OCI-M1 (cell line): Measurements from ENCODE around the gene KCNQ1.

Source experiments
- DNase-seq: peaks from one replicate; lab custom pipeline; 2025; lab: John Stamatoyannopoulos, UW

The KCNQ1 gene

DNA sequence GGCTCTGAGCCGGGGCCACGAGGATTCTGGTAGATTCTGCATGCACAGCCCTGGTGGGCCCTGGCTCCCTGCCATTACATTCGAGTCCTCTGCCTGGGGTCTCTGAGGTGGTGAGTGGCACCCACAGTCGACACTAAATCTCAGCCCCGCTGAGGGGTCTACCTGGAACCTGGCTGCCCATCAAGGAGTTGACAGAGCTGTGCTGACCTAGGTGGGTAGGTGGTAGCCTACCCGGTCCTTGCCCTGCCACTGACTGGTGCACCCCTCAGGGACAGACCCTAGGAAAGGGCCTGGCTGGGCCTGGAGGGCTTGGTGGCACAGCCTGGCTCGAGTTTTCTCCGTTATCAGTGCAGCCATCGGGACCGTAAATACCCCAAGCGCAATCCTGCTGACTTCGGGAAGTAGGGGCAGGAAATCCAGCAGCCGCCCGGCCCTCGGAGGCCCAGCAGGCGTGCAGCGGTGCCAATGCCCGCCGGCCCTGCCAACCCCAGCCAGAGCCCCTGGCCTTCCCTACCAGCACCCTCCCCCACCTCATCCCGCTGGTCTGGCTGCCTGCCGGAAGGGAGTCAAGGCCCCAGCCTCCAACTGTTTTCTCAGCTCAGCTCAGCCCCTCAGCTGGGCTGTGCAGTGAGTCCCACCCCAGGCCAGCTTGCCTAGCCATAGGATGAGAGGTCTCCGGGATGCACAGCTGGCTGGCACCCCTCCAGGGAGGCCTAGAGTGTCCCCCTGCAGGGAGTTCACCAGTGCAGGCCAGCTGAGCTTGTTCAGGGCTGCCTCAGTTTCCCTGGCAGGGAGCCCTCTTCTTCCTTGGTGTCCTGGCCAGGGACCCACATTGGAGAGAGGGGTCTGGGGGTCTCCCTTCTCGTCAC is 335.4 kb downstream of the KCNQ1 start:
- no peak for DNase-seq

DNA sequence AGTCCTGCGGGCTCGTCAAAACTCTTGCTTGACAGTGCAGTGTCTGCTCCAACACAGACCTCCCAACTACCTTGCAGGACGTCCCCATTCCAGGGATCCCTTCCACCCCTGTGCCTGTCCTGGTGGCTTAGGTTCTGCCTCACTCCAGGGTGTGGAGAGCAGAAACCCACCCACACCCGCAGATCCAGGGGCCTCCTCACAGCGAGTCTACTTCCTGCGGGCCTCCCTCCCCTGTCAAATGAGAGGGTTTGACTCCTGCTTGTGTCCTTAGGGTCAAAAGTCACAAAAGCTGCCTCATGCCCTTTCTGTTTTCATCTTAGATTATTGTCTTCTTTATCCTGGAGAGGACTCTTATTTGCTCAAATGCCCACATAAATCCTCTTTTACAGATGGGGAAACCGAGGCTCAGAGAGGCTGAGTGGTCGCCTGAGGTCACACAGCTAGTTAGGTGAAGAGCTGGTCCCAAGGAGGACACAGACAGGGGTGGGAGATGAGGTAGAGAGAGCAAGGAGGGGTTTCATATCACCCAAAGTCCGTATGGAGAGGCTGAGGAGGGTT is 336.1 kb downstream of the KCNQ1 start:
- DNase-seq: no peak

DNA sequence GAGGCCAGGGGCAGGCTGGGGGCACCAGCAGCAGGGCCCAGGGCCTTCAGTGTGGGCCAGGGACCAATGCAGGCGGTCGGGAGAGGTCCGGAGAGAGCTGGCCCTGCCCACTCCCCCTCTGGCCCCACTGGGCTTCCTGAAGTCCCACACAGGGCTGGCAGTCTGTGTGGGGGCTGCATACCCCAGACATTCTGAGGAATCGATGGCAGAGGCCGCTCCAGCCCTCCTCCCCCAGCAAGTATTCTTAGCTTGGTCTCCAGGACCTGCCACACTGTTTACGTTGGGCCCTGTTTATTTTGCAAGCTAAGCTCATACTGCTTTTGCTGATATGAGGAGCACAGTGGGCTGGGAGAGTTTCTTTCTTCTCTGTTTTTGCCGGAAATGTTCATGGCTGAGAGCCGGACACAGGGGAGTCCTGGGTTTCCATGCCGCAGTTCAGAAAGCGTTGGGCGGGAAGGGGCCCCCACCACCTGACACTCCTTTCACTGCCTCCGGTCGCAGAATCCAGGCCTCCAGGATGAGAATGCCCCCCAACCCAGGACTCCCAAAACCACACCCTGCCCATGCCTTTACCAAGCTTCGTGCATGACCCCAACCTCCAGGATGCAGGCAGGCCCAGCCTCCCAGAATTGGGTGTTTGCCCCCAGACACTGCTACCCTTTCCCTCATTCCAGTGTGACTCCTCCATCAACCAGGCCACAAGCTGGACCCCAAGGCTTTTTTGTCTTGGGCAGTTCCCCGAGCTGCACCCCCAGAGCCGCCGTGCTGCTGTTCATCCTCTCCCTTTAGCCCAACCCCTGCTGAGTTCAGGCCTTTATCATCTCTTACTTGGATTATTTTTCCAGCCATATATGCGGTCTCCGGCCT is 336.8 kb downstream of the KCNQ1 start:
- no peak for DNase-seq

DNA sequence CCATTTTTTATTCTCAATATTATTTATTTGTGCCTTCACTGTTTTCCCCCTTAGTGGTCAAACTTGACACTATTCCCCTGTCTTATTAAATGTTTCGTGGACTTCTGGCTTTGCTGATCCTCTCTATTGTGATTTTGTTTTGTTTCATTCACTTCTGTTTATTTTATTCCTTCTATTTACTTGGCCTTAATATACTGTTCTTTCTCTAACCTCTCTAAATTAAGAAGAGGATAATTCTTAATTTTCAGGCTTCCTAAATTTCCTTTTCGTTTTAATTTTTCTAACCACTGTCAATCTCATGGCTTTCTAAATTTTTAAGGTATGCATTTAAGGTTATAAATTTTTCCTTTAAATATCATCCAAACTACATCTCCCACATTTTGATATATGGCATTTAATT is 338.0 kb downstream of the KCNQ1 start:
- no peak for DNase-seq

DNA sequence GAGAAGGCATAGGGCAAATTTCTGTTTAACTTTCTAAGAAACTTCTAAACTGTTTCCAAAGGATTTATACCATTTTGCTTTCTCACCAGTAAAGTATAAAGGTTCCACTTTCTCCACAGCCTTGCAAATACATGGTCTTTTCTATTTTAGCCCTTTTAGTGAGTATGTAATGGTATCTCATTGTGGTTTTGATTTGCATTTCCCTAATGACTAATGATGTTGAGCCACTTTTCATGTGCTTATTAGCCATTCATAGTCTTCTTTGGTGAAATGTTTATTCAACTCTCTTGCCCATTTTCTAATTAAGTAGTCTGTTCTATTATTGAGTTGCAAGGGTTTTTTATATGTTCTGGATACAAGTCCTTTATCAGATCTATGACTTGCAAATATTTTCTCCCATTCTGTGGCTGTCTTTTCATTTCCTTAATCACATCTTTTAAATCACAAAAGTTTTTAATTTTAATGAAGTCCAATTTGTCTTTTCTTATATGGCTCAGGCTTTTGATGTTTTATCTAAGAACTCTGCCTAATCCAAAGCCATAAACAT is 338.8 kb downstream of the KCNQ1 start:
- peak; percentile 35 for DNase-seq

DNA sequence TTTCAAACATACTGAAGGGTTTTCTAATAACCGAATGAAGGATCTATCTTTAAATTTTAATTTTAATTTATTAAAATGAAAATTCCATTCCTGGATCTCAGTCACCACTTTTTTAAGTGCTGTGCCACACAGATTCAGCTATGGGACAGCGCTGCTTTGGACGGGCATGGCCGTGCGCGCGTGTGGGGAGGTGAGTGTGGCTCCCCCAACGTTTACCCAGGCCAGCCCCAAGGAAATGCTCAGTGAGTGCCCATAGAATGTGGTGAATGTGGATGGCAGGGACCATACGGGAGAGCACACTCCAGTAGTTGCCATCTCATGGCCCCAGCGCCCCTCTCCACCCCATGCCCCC is 343.0 kb downstream of the KCNQ1 start:
- no peak for DNase-seq

DNA sequence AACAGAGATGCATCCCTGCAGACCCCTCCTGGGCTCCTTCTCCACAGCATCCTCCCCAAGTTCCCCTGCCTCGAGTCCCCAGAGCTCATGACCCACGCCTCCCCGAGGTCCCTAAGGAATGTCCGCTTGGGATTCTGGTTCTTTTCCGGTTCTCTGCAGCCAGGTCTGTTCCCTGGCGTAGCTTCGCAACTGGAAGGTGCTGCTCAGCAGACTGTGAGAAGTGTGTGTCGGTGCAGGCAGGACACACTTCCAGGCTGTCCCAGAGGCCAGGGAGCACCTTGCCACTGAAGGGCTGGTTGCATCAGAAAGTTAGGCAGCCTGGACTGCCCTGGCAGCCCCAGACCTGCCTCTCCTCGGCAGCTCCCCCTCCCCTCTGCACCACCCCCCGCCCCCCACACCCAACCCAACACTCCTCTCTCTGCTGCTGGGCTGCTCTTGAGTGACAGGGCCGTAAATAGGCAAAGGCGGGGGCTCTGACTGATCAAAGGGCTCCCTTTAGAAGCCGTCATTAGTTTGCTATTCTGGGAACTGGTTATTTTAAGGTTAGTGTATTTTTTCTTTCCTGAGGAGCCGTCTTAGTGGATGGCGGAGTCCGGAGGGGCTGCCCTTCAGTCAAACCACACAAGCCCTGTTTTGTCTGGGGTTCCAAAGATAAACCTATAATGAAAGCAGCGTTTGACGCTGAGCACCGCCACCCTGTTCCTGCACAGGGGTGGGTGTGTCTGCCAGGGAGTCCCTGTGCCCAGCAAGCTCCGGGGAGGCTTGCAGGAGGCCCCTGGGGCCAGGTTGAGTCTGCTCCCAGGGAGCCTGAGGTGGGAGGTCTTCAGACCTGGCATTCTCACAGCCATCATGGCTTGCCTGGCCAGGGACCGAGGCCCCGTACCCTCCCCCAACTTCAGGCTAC is 343.6 kb downstream of the KCNQ1 start:
- peak; percentile 60 for DNase-seq

DNA sequence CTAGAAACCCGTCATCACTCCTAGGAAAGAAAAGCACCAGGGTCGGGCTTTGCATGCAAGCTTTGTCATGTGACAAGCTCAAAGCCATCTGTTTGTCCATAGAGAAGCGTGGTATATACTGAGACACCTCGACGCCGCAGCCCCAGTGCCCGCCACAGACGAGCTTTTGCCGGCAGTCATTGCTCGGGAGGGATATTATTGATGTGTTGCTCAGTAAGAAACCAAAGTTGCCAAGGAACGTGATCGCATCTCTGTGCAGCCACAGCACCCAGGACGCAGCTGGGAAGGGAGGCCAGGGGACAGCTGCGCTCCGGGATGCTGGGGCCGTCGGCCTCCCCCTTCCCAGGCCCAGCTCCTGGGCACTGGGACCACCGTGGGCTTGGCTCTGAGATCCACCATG is 344.5 kb downstream of the KCNQ1 start:
- no peak for DNase-seq

DNA sequence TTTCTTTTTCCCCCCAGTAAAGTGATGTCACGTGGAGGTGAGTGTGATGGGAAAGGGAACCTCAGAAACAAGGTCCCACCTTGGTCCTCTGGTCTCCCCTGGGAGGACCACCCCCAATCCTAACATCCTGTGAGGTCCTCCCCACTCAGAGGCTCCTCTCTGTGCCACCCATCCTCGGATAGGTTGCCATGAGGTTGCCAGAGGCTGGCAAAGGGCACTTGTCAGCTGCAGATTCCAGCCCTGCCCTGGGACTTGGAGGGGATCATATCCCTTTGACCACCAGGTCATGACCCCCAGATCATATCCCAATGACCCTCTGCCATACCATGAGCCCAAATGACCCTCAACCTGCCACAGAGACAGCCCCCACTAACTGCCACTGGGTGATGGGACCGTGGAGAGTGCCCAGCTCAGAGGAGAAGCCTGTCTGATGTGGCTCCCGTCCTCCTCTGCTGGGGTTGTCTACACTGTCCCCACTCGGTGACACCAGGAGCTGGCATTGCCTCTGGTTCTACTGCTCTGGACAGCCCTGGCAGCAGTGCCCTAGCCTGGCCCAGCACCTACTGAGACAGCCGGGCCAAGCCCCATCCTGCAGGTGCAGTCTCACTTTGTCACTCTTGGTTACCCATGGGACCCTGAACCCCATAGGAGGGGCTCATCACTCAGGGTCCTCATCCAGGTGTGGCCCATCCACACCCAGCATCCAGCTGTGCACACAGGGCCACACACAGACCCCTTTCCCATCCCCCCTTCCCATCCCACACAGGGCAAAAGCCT is 345.2 kb downstream of the KCNQ1 start:
- DNase-seq: no peak

DNA sequence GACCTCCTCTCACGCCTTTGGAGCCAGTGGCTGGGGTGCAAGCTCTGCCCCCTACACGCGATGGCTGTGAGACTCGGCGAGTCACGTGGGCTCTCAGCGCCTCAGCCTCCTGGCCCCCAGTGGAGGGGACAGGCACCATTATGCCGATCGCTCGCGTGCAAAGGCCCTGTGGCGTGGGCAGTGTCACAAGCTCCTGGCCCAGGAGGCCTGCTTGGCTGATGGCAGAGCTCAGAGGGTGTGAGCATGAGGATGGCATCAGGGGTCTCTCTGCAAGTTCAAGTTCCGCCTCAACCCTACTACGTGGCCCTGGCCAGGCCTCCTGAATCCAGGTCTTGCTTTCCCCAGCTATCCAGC is 345.7 kb downstream of the KCNQ1 start:
- no peak for DNase-seq

DNA sequence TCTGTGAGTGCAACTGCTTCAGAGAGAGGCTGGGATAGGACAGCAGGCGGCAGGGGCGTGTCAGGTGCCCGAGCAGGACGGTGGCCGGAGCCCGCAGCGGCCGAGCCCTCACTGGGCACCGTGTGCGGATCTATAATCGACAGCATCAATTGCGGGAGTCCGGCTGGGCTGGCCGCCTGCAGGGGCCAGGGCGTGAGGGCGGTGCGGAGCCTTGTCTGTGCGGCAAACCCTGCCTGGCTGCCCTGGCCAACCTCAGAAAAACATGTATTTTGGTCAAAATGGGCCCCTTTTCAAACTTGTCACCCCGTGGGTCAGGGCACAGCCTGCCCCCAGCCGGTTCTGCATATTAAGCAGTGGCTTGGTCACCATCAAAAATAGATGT is 346.3 kb downstream of the KCNQ1 start:
- no peak for DNase-seq

DNA sequence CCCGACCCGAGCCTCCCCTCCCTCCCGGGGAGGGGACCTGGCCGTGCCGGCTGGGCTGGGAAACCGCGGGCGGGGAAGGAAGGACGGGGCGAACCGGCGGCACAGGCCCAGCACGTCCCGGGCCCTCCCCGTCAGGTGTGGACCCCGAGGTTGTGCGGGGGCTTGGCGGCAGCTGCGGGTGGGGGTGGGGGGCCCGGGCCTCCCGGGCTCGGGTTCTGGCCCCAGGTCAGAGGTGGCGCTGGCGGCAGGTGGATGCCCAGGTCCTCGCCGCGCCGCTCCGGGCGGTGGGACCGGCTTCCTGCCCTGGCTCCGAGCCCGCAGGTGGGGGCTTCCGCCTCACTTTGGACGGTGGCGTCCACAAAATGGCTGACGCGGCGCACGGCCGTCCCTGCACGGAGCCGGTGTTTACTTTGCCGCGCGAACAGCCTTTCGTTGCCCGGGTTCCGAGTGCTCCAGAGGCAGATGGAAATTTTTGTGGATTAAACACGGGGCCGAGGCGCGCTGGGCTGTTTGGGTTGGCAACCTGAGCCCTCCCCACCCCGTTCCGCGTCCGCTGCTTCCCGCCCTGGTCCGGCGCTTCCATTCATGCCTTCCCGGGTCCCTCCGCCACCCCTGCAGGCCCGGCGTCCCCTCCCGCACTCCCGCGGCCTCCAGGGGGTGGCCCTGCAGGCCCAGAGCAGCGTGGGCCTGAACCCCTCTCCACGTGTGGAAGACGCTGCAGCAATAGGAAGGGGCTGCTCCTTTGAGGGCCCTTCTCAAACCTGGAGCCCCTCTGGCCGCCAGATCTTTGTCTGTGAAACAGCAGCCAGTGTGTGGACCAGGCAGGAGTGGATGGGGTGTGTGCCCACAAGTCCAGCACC is 346.9 kb downstream of the KCNQ1 start:
- DNase-seq: no peak

DNA sequence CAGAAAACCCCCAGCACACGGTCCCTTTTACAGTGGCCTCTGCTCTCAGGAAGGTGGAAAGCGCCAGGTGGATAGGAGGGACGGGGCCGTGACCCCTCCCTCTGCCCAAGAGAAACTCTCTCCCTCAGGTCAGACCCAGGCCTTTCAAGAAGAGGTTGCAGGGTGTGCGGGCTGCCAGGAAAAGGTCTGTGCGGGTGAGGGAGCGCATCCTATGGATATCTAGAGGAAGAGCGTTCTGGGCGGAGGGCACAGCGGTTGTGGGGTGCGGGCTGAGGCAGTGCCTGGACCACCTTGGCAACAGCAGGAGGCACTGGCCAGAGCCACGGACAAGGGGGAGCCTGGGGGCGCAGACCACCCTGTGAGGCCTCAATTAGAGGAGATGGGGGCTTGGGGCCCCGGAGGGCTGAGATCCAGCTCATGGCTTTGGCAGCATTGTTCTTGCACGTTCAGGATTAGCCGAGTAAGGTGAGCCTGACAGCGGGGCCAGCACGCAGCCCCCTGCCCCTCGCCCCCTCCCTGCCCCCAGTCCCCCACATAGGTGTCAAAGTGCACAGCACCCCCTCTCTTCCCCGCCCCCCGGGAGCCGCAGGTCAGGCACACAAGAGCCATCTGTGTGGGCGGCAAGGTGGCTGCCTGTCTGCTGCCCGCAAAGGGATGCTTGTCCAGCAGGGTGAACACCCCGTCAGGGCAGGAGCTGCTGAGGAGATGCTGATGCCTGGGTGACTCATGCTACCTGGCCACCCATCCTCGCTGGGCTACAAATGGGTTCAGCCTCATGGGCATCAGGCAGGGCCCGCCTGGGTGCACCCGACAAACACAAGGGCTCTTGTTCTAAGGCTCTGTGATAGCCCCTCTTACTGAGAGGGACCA is 347.8 kb downstream of the KCNQ1 start:
- DNase-seq: no peak

DNA sequence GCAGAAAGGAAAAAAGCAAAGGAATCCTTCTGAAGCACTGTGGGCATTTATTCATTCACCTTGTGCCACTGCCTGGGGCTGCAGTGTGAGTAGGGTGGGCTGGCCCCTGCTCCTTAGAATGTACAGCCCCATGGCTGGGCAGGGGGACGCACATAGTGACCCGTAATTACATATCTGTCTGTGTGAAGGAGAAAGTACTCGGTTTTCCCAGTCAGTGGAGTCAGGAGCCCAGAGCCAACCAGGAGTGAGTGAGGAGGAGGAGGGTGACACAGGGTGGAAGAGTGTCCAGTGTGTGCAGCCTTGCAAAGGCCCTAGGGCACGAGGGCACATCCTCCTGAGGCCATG is 348.9 kb downstream of the KCNQ1 start:
- DNase-seq: no peak

DNA sequence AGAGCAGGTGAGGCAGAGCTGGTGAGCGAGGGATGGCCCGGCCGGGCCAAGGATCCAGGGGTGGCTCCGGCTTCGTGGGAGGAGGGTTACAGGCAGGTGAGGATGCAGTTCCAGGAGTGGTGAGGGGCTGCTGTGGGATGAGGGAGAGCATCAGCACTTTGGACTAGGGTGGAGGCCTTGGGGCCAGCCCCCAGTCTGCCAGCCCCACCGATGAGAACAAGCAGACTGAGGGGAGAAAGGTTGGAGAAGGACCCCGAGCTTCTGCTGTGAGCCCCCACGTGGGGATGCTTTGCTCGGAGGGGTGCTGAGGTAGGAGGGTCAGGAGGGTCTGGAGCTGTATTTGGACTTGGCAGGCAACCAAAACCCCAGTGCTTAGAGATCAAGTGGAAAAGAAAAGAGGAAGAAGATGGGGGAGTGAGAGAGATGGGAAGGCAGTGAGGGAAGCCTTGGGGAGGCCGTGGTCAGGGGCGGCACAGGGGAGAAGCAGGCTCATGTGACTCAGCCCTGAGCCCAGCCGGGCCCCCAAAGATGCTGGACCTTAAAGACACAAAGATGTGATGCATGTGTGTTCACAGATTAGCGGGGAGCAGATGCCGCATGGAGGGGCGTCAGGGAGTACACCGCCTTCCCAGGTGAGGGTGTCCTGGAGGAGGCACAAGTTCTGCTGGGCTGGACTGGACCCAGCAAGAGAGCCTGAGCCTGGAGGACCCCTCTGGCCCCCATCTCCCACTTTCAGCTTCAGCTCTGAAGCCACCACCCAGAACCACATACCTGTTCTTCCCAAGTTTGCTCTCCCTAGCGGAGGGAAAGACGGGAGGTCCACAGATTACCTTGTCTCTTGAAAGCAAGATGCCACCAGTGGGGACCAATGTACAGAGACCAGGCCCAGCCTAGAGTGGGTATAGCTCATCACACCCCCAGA is 349.5 kb downstream of the KCNQ1 start:
- peak; percentile 43 for DNase-seq

DNA sequence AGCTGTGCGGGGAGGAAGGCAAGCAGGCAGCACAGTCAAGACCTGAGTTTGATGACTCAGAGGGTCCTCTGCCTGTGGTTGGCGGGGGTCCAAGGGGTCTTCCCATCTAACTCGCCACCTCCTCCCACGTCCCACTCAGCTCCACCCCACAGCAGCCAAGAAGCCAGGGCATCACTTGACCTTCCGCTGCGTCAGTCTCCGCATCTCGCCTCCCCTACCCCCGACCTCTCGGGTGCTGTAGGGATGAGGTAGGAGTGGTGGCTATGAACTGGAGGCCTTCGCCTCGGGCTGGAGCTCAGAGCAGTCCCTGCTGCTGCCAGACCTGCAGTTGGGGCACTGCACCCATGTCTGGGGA is 350.1 kb downstream of the KCNQ1 start:
- DNase-seq: no peak

DNA sequence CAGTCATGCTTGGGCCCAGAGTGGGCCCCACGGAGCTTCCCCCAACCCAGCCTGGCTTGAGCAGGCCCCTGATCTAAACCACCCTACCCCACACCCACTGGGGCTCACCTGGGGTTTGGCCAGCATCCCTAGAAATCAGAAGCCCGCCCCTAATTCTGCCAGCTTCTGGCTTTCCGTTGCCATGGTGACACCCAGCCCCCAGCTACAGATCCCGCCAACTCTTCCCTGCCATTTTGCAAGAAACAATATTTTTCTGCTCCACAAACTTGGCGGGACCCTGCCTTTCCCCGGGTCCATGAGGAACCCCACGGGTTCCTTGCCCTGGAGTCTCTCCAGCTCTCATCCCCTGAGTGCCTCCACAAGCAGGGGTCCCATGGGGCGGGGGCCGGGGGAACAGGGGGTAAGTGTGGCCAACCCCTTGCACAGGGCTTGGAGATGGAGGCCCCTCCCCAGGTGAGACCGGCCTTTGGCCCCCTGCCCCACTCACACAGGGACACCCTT is 350.7 kb downstream of the KCNQ1 start:
- DNase-seq: no peak

DNA sequence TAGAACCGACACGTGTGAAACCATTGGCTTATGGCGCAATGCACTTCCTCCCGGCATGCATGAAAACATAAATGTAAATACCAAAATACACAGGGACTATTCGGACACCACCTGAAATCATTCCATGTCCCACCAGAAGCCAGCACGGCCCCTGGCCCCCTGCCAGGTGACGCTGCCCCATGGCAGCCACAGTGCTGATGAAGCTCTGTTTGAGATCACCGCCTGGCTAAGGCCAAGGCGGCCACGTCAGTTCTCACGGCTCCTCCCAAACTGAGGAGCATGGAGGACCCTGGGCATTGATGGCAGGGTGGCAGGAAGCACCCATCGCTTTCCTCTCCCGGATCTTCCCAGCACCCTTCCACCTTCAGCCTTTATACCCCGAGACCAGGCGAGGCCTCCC is 351.3 kb downstream of the KCNQ1 start:
- DNase-seq: no peak
